Activated T-helper 2 cell treated with anti-CD3 and anti-CD28 coated beads, Interferon-gamma antibody, Interleukin-2, Interleukin-4, amounts not matched to agents 10 μg/mL and 5 μg/mL and 100 μg/mL, durations not matched to agents 14 hours and 24 hours and 36 hours (primary cell): ENCODE data around the gene CDH23. TPM values are rescaled to one million over a fixed set of nuclear protein-coding genes. Genes with fewer than 3 reads are reported as not detected.

Experiments used
- DNase-seq: peaks from one replicate; pipeline ENCODE4 v3.0.0; 2021; ENCODE audit warnings: low spot score
- H3K27ac Mint-ChIP-seq: one replicate; pipeline ENCODE4 v1.8.0; 2021; ENCODE audit warnings: mixed read lengths
- H3K27me3 Mint-ChIP-seq: one replicate; pipeline ENCODE4 v1.8.0; 2021; ENCODE audit warnings: low read depth, mixed read lengths
- H3K36me3 Mint-ChIP-seq: one replicate; pipeline ENCODE4 v1.8.0; 2021; ENCODE audit warnings: low read depth, mixed read lengths
- H3K4me1 Mint-ChIP-seq: one replicate; pipeline ENCODE4 v1.8.0; 2021; ENCODE audit warnings: low read depth, mixed read lengths
- H3K4me3 Mint-ChIP-seq: one replicate; pipeline ENCODE4 v1.8.0; 2021; ENCODE audit warnings: low read depth, mild to moderate bottlenecking, moderate library complexity, mixed read lengths
- H3K9me3 Mint-ChIP-seq: one replicate; pipeline ENCODE4 v1.8.0; 2021; ENCODE audit warnings: mixed read lengths
- intact Hi-C: fragments of 100-400 bp; cut with micrococcal nuclease; formaldehyde crosslinking; loops from one replicate; pipeline ENCODE4 v1.15.1; 2023
- total RNA-seq: library from RNA; stranded (reverse); gene quantifications from 2 replicates; pipeline ENCODE4 v1.2.3, GENCODE V29; 2022

Gene CDH23
- total RNA-seq, 1 donor from 2014 or later = 0.55 TPM

DNA sequence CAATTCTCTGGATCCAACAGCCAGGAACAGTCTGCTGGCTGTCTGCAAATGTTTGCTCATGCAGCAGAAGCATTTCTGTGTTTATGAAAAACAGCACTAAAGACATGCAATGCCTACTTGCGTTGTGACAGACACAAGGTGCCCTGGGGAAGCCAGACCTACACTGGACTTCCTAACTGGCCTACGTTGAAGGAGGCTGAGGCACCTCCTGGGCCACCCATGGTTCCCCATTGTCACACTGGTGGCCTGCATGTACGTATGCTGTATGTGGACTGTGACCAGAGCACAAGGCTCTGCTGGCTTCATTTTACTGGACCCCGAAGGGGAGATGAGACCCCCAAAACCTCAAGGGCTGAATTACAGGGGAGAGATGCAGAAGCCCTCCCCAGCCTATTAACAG is 426.6 kb downstream of the CDH23 start:
- H3K27ac Mint-ChIP-seq = no peak overlapping the region
- H3K36me3 Mint-ChIP-seq = peaks cover 62% of the 10 kb centered on the region
- peaks cover 14% of the 10 kb centered on the region for H3K4me1 Mint-ChIP-seq
- no peaks in the 10 kb centered on the region for H3K27me3 Mint-ChIP-seq
- no peaks in the 10 kb centered on the region for H3K9me3 Mint-ChIP-seq
- DNase-seq = no peak
- intact Hi-C loops = no loop called here
- no peak overlapping the region for H3K4me3 Mint-ChIP-seq

DNA sequence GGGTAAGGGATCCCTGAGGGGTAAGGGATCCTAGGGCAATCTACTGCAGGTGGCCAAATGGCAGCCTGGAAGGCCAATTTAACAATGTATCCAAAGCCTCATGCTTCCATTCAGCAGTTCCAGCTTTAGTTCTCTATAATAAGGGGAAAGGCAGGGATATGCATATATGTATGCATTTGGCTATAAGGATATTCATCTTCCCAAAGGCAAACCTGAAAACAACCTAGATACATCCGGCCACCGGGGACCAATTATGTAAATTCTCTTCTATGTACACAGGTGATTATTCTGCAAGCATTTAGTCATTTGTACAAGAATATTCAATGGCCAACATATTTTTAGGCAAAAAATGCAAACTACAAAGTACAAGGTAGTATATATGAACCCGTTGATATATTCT is 427.6 kb downstream of the CDH23 start:
- H3K4me3 Mint-ChIP-seq = no peak overlapping the region
- no peaks in the 10 kb centered on the region for H3K9me3 Mint-ChIP-seq
- H3K27me3 Mint-ChIP-seq = no peaks in the 10 kb centered on the region
- H3K27ac Mint-ChIP-seq = no peak overlapping the region
- peaks cover 14% of the 10 kb centered on the region for H3K4me1 Mint-ChIP-seq
- no peak for DNase-seq
- intact Hi-C loops = no loop called here
- peaks cover 60% of the 10 kb centered on the region for H3K36me3 Mint-ChIP-seq

DNA sequence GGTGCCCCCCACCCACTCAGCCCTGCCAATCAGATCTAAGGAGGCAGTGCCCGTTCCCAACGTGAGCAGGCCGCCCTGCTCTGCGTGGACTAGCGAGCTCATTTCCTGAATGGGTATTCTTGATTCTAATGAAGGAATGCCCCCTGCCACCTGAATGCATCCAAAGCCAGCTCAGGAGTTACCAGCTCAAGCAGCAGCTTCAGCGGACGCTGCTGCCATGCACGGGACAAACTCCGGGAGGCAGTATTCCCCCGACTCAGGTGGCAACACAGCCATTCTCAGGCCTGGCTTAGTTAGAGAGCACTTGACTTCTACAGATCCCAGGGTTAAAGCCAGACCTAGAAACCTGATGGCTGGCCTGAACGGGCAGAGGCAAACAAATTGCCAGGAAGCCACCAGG is 428.5 kb downstream of the CDH23 start:
- Mint-ChIP-seq H3K4me3 (no peak overlapping the region), H3K36me3 (peaks cover 59% of the 10 kb centered on the region), H3K27ac (no peak overlapping the region), H3K9me3 (no peaks in the 10 kb centered on the region), H3K4me1 (peaks cover 14% of the 10 kb centered on the region), H3K27me3 (no peaks in the 10 kb centered on the region)
- intact Hi-C loops = no loop called here
- DNase-seq = no peak

DNA sequence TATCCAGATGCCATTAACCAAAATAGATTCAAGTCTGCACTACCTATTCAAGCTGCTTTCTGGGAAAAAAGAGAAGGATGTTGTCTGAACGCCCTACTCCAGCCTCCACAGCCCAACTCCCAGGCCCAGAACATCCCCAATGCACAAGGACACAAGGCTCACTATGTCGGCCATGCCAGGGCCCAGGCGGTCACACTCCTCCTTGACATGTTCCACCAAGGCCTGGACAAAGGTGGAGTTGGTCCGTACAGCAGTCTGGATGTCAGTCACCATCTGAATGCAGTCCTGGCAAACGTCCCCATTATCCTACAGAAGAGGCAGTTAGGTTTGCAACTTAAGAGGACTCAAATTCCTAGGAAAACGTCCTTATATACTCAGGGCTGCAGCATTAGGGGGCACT is 431.1 kb downstream of the CDH23 start:
- H3K36me3 Mint-ChIP-seq = peaks cover 58% of the 10 kb centered on the region
- no peaks in the 10 kb centered on the region for H3K27me3 Mint-ChIP-seq
- H3K9me3 Mint-ChIP-seq = no peaks in the 10 kb centered on the region
- no peak overlapping the region for H3K4me3 Mint-ChIP-seq
- DNase-seq = no peak
- intact Hi-C loops = no loop called here
- H3K4me1 Mint-ChIP-seq = no peaks in the 10 kb centered on the region
- H3K27ac Mint-ChIP-seq = no peak overlapping the region

DNA sequence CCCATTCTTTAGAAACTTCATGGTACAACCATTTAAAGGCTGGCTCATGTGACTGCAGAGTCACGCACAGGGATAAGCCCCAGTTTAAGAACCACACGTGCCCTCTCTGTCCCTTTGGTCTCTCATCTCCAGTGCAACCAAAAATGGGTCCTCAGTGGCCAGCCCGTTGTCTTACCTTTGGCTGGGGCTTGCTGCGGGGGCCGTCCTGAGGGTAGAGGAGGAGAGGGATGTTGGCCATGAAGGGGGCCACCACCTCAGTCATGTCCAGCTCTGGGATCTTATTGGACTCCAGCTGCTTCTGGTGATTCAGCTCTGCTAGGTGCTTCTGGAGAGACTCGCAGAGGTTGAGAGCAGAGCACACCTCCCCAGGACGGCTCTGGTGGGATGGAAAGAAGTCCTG is 432.0 kb downstream of the CDH23 start:
- H3K27me3 Mint-ChIP-seq = no peaks in the 10 kb centered on the region
- intact Hi-C loops = no loop called here
- H3K4me1 Mint-ChIP-seq = peaks cover 4% of the 10 kb centered on the region
- H3K36me3 Mint-ChIP-seq = peaks cover 56% of the 10 kb centered on the region
- H3K9me3 Mint-ChIP-seq = no peaks in the 10 kb centered on the region
- no peak for DNase-seq
- no peak overlapping the region for H3K4me3 Mint-ChIP-seq
- no peak overlapping the region for H3K27ac Mint-ChIP-seq

DNA sequence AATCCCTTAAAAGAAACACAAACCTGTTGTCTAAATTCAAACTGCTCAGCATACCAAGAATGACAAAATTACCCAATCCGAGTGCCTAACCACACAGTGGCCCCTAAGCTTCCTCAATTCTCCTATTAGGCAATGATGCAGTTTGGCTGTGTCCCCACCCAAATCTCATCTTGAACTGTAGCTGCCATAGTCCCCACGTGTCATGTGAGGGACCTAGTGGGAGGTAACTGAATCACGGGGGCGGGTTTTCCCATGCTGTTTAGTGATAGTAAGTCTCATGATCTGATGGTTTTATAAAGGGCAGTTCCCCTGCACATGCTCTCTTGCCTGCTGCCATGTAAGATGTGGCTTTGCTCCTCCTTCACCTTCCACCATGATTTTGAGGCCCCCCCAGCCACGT is 432.5 kb downstream of the CDH23 start:
- H3K4me3 Mint-ChIP-seq = no peak overlapping the region
- DNase-seq = no peak
- peaks cover 54% of the 10 kb centered on the region for H3K36me3 Mint-ChIP-seq
- intact Hi-C loops = no loop called here
- peaks cover 4% of the 10 kb centered on the region for H3K4me1 Mint-ChIP-seq
- H3K27me3 Mint-ChIP-seq = no peaks in the 10 kb centered on the region
- no peak overlapping the region for H3K27ac Mint-ChIP-seq
- no peaks in the 10 kb centered on the region for H3K9me3 Mint-ChIP-seq

DNA sequence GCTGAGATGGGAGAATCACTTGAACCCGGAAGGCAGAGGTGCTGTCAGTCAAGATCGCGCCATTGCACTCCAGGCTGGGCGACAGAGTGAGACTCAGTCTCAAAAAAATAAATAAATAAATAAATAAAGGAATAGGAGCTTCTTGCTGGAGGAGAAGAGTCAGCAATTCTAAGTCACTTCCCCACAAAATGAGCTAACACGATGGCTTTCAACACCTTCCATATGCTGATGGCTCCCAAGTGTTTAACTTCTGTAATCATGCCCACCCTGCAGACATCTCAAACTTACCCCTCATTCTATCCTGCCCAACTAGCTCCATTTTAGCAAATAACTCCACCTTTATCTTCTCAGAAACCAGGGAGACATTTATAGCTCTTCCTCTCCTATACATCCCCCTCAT is 433.2 kb downstream of the CDH23 start:
- H3K4me3 Mint-ChIP-seq = no peak overlapping the region
- H3K9me3 Mint-ChIP-seq = no peaks in the 10 kb centered on the region
- H3K27ac Mint-ChIP-seq = no peak overlapping the region
- intact Hi-C loops = no loop called here
- H3K4me1 Mint-ChIP-seq = peaks cover 4% of the 10 kb centered on the region
- H3K27me3 Mint-ChIP-seq = no peaks in the 10 kb centered on the region
- H3K36me3 Mint-ChIP-seq = peaks cover 54% of the 10 kb centered on the region
- no peak for DNase-seq

DNA sequence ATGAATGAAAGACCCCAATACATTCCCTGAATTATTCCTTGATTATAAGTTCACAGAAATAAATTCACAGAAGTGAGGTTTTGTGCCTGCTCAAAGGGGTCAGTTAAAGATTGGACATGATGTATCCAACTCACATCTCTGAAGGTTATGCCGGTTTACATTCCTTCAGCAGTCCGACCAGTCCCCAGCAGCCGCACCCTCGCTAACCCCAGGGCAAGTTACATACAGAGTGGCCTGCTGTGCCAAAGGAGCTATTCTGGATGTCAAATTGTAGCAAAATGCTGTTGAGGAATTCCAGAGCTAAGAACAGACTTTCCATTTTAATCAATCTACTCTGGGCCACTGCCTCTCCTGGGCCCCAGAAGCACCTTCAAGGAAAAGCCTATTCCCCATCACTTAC is 434.0 kb downstream of the CDH23 start:
- Mint-ChIP-seq H3K27me3 (no peaks in the 10 kb centered on the region), H3K4me3 (no peak overlapping the region), H3K4me1 (peaks cover 4% of the 10 kb centered on the region), H3K9me3 (no peaks in the 10 kb centered on the region), H3K36me3 (peaks cover 50% of the 10 kb centered on the region), H3K27ac (no peak overlapping the region)
- intact Hi-C loops = no loop called here
- DNase-seq = no peak

DNA sequence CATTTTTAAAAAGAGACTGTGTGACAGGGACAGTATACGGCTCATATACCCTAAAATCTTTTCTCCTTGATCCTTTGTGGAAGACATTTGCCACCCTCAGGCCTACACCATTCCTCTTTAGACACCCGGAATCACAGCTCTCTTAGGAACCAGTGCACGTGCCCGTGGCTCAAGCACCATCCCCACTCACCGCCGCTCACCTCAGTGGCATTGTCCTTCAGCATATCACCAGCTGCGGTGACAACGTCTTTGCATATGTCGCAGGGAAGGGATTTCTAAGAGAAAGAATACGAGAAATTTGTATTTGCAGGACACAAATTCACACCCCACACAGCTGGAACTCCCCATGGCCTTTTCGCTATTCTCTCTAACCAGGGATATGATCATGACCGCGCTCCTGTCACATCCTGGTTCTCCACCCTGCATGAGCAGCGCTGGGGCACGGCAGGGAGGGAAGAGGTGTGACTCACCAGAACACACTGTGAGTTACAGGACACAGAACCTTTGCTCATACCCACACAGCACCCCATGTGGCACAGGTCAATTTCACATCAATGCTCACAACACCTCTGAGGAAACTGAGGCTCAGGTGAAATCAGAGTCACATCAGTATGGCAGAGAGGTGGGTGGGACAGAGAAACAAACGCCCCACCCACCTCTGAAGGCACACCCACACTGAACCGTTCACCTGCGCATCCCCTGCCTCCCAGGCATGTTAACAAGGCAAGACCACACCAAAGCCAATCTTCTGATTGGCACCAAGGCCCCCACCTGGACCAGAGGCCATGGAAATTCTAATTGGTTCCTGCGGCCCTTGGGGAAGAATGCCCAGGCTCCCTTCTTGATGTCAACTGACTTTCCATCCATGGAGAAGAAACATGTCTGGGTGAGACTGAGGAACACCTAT is 435.2 kb downstream of the CDH23 start:
- DNase-seq = no peak
- Mint-ChIP-seq H3K4me1 (peaks cover 6% of the 10 kb centered on the region), H3K9me3 (no peaks in the 10 kb centered on the region), H3K27me3 (no peaks in the 10 kb centered on the region), H3K4me3 (no peak overlapping the region), H3K27ac (no peak overlapping the region), H3K36me3 (peaks cover 43% of the 10 kb centered on the region)
- intact Hi-C loops = no loop called here

DNA sequence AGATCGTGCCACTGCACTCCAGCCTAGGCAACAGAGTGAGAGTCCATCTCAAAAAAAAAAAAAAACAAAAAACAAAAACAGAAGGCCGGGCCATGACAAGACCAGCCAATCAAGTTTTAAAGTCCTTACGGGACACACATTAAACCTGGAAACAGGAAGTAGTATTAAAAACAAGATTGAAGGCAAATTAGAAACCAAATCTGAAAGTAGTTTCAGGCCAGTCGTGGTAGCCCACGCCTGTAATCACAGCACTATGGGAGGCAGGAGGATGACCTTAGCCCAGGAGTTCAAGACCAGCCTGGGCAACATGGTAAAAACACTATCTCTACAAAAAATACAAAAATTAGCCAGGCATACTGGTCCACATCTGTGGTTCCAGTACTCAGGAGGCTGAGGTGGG is 436.2 kb downstream of the CDH23 start:
- no peak for DNase-seq
- peaks cover 38% of the 10 kb centered on the region for H3K36me3 Mint-ChIP-seq
- H3K4me3 Mint-ChIP-seq = no peak overlapping the region
- H3K4me1 Mint-ChIP-seq = peaks cover 11% of the 10 kb centered on the region
- intact Hi-C loops = no loop called here
- no peaks in the 10 kb centered on the region for H3K9me3 Mint-ChIP-seq
- H3K27me3 Mint-ChIP-seq = no peaks in the 10 kb centered on the region
- no peak overlapping the region for H3K27ac Mint-ChIP-seq

DNA sequence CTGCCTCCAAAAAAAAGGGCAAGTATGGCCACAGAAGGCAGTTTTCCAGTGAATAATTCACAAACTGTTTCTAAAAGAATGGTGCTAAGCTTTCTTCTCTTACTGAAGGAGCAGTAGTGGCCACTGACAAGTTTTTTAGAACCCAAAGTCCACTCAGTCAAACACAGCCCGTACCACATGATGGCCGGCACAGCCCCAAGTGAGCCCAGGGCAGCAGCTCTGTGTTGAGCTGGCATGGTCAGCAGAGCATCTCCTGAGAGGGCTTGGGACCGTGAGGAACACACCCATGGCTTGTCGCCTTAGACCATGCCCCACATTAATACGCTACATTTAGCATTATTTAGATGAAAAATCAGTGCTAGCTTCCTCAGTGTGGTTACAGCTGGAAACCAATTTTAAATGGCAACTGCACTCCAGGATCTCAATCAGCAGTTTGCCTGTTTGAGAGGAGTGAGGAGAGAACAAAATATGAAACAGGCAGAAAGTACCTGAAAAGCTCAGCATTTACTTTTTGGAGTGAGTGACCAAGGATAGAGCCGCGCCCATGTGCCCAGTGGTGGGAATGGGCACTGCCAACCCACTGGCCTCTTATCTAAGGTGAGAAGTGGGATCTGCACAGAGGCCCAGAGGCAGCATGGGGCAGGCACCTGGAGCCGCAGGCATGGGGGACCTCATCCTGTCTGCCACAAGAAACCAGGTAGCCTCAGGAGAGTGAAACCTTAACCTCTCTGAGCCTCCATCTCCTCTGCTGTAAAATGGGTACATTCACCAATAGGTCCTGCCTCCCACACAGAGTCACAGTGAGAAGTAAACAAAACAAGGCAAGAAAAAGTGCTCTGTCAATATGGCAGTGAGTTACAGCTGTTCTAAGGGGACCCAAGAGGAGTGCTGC is 437.0 kb downstream of the CDH23 start:
- intact Hi-C loops = no loop called here
- Mint-ChIP-seq H3K4me1 (peaks cover 16% of the 10 kb centered on the region), H3K4me3 (no peak overlapping the region), H3K27me3 (no peaks in the 10 kb centered on the region), H3K27ac (no peak overlapping the region), H3K36me3 (peaks cover 34% of the 10 kb centered on the region), H3K9me3 (no peaks in the 10 kb centered on the region)
- DNase-seq = no peak

DNA sequence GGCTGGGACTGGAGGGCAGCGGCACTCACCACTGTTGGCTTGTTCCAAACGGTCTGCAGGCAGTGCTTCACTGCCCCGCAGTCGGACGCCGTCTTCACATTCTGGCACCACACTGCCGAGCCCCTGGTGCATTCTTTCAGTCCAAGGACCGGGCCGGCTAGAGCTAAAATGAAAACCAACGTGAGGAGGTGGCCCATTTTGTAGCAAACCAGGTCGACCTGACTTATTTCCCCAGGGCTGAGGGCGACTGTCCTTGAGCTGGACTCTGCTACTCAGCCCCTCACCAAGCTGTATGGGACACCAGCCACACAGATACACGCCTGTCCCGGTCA is 437.6 kb downstream of the CDH23 start:
- no peak overlapping the region for H3K27ac Mint-ChIP-seq
- intact Hi-C loops = no loop called here
- H3K4me3 Mint-ChIP-seq = no peak overlapping the region
- no peaks in the 10 kb centered on the region for H3K9me3 Mint-ChIP-seq
- H3K27me3 Mint-ChIP-seq = no peaks in the 10 kb centered on the region
- no peak for DNase-seq
- H3K4me1 Mint-ChIP-seq = peaks cover 19% of the 10 kb centered on the region
- H3K36me3 Mint-ChIP-seq = peaks cover 28% of the 10 kb centered on the region
